Measurements from ENCODE around the gene MGAT4B. TPM values are rescaled to one million over a fixed set of nuclear protein-coding genes. Genes with fewer than 3 reads are reported as not detected.

The MGAT4B gene
- total RNA-seq, 4 donors from 2014 or later = 366 to 1,291 (median 1,007) TPM

DNA sequence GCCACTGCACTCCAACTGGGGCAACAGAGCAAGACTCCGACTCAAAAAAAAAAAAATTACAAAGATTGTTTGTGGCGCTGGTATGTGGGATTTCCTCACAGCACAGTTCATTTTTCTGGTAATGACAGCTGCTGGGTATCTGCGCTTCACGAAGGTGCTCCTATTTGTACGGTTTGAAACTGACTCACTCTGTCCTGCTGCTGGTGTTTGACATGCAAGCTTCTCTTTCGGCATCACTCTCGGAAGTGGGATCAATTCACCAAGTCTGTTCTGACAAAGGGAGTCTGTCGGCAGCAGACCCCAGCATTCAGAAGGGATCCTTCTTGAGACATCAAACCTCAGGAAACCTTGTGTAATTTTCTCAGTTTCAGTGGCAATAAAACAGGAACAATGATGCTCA, 47.7 kb downstream of the MGAT4B start:
- Histone ChIP-seq H3K27me3 (no peaks in the 10 kb centered on the region), H3K36me3 (no peaks in the 10 kb centered on the region), H3K9me3 (no peaks in the 10 kb centered on the region), H3K4me1 (peaks cover 0 to 74% (median 10%) of the 10 kb centered on the region in 4 donors), H3K27ac (no peak overlapping the region), H3K4me3 (no peak overlapping the region)
- no peak for DNase-seq
- TF ChIP-seq, protein P1, sequence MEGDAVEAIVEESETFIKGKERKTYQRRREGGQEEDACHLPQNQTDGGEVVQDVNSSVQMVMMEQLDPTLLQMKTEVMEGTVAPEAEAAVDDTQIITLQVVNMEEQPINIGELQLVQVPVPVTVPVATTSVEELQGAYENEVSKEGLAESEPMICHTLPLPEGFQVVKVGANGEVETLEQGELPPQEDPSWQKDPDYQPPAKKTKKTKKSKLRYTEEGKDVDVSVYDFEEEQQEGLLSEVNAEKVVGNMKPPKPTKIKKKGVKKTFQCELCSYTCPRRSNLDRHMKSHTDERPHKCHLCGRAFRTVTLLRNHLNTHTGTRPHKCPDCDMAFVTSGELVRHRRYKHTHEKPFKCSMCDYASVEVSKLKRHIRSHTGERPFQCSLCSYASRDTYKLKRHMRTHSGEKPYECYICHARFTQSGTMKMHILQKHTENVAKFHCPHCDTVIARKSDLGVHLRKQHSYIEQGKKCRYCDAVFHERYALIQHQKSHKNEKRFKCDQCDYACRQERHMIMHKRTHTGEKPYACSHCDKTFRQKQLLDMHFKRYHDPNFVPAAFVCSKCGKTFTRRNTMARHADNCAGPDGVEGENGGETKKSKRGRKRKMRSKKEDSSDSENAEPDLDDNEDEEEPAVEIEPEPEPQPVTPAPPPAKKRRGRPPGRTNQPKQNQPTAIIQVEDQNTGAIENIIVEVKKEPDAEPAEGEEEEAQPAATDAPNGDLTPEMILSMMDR (IDR thresholded peaks at IDR 0.05) = no peak
- TF ChIP-seq POLR2A (IDR thresholded peaks at IDR 0.05) = no peak

DNA sequence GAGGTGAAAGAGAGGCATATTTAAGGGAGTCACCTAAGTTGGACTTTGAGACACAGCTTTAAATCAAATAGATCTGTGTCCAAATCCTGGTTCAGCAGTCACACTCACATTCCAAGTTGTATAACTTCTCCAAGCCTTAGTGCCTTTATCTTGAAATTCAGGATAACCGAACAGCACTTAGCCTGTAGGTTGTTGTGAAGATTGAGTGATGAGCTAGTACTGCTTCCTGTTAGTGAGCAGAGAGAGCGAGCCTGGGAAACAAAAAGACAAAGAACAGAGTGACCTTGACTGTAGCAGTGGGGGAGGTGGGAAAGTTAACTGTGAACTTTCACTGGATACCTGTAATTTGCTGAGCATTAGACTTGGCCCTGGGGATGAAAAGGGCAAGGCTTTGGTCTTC, 51.6 kb downstream of the MGAT4B start:
- peak in 1 of 3 donors; percentile 44 for DNase-seq
- H3K4me3 ChIP-seq = no peak overlapping the region
- no peak for TF ChIP-seq POLR2A (IDR thresholded peaks at IDR 0.05)
- TF ChIP-seq, protein P1 (IDR thresholded peaks at IDR 0.05) = no peak
- no peaks in the 10 kb centered on the region for H3K27me3 ChIP-seq
- H3K4me1 ChIP-seq = peaks cover 0 to 42% (median 0%) of the 10 kb centered on the region in 4 donors
- H3K27ac ChIP-seq = peak overlapping the region in 2 of 4 donors; percentile 3 to 16
- H3K36me3 ChIP-seq = peaks cover 0 to 8% (median 0%) of the 10 kb centered on the region in 3 donors
- H3K9me3 ChIP-seq = no peaks in the 10 kb centered on the region

DNA sequence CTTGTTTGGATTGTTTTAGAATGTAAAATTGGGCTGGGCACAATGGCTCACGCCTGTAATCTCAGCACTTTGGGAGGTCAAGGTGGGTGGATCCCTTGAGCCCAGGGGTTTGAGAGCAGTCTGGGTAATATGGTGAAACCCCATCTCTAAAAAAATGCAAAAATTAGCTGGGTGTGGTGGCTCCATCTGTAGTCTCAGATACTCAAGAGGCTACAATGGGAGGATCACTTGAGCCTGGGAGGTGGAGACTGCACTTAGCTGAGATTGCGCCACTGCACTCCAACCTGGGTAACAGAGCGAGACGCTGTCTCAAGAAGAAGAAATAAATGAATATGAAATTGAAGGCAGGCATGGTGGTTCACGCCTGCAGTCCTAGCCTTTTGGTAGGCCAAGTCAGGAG, 52.7 kb downstream of the MGAT4B start:
- Histone ChIP-seq H3K4me1 (peaks cover 0 to 35% (median 0%) of the 10 kb centered on the region in 4 donors), H3K36me3 (peaks cover 0 to 8% (median 0%) of the 10 kb centered on the region in 3 donors), H3K27ac (no peak overlapping the region), H3K9me3 (no peaks in the 10 kb centered on the region), H3K27me3 (no peaks in the 10 kb centered on the region), H3K4me3 (no peak overlapping the region)
- TF ChIP-seq POLR2A (IDR thresholded peaks at IDR 0.05) = no peak
- TF ChIP-seq, protein P1 (IDR thresholded peaks at IDR 0.05) = no peak
- peak in 2 of 3 donors; percentile 15 to 40 for DNase-seq

DNA sequence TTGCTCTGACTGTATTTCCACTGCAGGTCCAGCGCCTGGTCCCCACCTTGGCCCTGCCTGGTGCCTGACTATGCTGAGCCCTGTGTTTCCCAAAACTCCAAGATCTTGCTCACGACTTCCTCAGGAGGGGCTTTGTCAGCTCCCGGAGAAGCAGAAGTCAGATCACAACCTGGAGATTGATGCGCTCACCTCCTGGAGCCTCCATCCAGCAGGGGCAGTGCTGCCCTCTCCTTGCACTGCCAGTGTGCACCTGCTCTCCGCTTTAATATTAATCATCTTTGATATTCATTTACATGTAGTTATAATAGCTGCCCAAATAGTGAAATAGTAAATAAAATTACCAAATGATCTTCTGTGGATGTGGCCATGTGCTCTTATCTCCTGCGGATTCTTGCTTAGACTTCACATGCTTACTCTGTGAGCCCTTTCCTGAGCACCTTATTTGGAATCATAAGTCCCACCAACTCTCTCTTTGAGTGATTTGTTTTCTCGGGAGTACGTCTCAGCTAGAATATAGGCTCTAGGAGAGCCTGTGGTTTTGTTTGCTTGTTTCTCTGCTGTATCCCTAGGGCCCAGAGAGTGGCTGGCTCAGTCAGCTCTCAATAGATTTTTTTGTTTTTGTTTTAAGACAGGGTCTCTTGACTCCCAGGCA, 56.7 kb downstream of the MGAT4B start:
- Histone ChIP-seq H3K4me1 (peaks cover 0 to 13% (median 0%) of the 10 kb centered on the region in 4 donors), H3K36me3 (peaks cover 0 to 8% (median 0%) of the 10 kb centered on the region in 3 donors), H3K27ac (no peak overlapping the region), H3K4me3 (no peak overlapping the region), H3K27me3 (no peaks in the 10 kb centered on the region), H3K9me3 (no peaks in the 10 kb centered on the region)
- DNase-seq = peak in 2 of 3 donors; percentile 18 to 37
- TF ChIP-seq POLR2A (IDR thresholded peaks at IDR 0.05) = no peak
- TF ChIP-seq, protein P1 (IDR thresholded peaks at IDR 0.05) = no peak

DNA sequence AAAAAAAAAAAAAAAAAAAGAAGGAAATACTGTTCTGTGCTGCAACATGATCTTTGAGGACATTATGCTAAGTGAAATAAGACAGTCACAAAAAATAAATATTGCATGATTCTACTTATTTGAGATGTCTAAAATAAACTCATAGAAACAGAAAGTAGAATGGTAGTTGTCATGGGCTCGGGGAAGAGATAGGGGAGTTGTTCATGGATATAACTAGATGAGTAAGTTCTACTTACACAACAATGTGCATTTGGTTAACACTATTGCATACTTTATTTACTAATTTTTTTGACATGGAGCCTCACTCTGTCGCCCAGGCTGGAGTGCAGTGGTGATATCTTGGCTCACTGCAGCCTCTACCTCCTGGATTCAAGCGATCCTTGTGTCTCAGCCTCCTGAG, 58.9 kb downstream of the MGAT4B start:
- Histone ChIP-seq H3K27me3 (no peaks in the 10 kb centered on the region), H3K4me1 (no peaks in the 10 kb centered on the region), H3K27ac (no peak overlapping the region), H3K36me3 (peaks cover 0 to 8% (median 0%) of the 10 kb centered on the region in 3 donors), H3K4me3 (no peak overlapping the region), H3K9me3 (no peaks in the 10 kb centered on the region)
- no peak for TF ChIP-seq POLR2A (IDR thresholded peaks at IDR 0.05)
- TF ChIP-seq, protein P1 (IDR thresholded peaks at IDR 0.05) = no peak
- DNase-seq = no peak

Small RNAs within 50 kb of the gene (small RNA-seq; reads per million reads assigned to genes)
- 0 to 0.25 reads per million in 2 donors for gene MIR1229
- 0 reads per million in 2 donors for gene RF00019

Other genes with a start within 250 kb of the MGAT4B start
- gene HNRNPH1, start 183.2 kb downstream of the MGAT4B start, total RNA-seq = 1,000 to 10,000 TPM in 1 of 4 donors, 100 to 1,000 TPM in 3; 566 to 2,149 (median 666) TPM
- not detected for gene CBY3, start 125.8 kb downstream of the MGAT4B start, total RNA-seq
- gene CANX, start 107.9 kb downstream of the MGAT4B start, total RNA-seq = 100 to 1,000 TPM; 171 to 324 (median 287) TPM
- 10 to 100 TPM; 29.6 to 43.1 (median 37.3) TPM for gene MAML1, start 74.0 kb downstream of the MGAT4B start, total RNA-seq
- 10 to 100 TPM in 1 of 4 donors, 1 to 10 TPM in 2, not detected in 1; 1.9 to 12.4 (median 3.6) TPM for gene LTC4S, start 12.9 kb downstream of the MGAT4B start, total RNA-seq
- gene SQSTM1, start 14.0 kb upstream of the MGAT4B start, total RNA-seq = 100 to 1,000 TPM; 287 to 417 (median 348) TPM
- gene MRNIP, start 52.0 kb upstream of the MGAT4B start, total RNA-seq = 100 to 1,000 TPM in 1 of 4 donors, 10 to 100 TPM in 3; 21.5 to 120 (median 68.3) TPM
- 100 to 1,000 TPM in 3 of 4 donors, 10 to 100 TPM in 1; 89.7 to 281 (median 186) TPM for gene TBC1D9B, start 101.0 kb upstream of the MGAT4B start, total RNA-seq

Measured in Peyer's patch (tissue), 4 donors.